WTC11 (cell line): ENCODE data around the gene LRTM1. TPM values are rescaled to one million over a fixed set of nuclear protein-coding genes. Genes with fewer than 3 reads are reported as not detected.

Experiments
- ATAC-seq: fragments of 200-7000 bp; cut with Tn5 transposase; 2 replicates; pipeline ENCODE4 v1.10.0; 2021; ENCODE audit warnings: mild to moderate bottlenecking, moderate library complexity
- CTCF ChIA-PET: fragments of 300-600 bp; sonication (Branson Sonifier 250); formaldehyde crosslinking; loops from one replicate; lab custom pipeline; 2021; ENCODE audit warnings: antibody characterized with exemption; lab: Charles Lee
- POLR2A ChIA-PET: fragments of 350-600 bp; sonication (Branson Sonifier 250); formaldehyde crosslinking; loops from one replicate; lab custom pipeline; 2021; ENCODE audit warnings: antibody characterized with exemption; lab: Charles Lee
- DNase-seq: peaks from one replicate; pipeline ENCODE4 v3.0.0; 2021; ENCODE audit warnings: low spot score
- H3K27ac Mint-ChIP-seq: 2 replicates; pipeline ENCODE4 v1.8.0; 2021; ENCODE audit warnings: mixed read lengths
- H3K27me3 Mint-ChIP-seq: 2 replicates; pipeline ENCODE4 v1.8.0; 2021; ENCODE audit warnings: low read depth, mild to moderate bottlenecking, moderate library complexity, mixed read lengths
- H3K36me3 Mint-ChIP-seq: 2 replicates; pipeline ENCODE4 v1.8.0; 2021; ENCODE audit warnings: mixed read lengths
- H3K4me1 Mint-ChIP-seq: 2 replicates; pipeline ENCODE4 v1.8.0; 2022; ENCODE audit warnings: mixed read lengths
- H3K4me3 Mint-ChIP-seq: 2 replicates; pipeline ENCODE4 v1.8.0; 2021; ENCODE audit warnings: mild to moderate bottlenecking, moderate library complexity, mixed read lengths
- H3K9me3 Mint-ChIP-seq: 2 replicates; pipeline ENCODE4 v1.8.0; 2021; ENCODE audit warnings: mixed read lengths
- ATF6 ChIP-seq: sonication (generic); formaldehyde crosslinking; IDR thresholded peaks from 2 replicates; pipeline ENCODE4 v1.8.1; 2023; ENCODE audit warnings: mild to moderate bottlenecking, missing genetic modification reagents
- CREB1 ChIP-seq: sonication (generic); formaldehyde crosslinking; IDR thresholded peaks from 2 replicates; pipeline ENCODE4 v1.8.0; 2023; ENCODE audit warnings: mild to moderate bottlenecking, missing genetic modification reagents
- CREM ChIP-seq: sonication (generic); formaldehyde crosslinking; IDR thresholded peaks from 2 replicates; pipeline ENCODE4 v1.8.1; 2022; ENCODE audit warnings: mild to moderate bottlenecking, missing genetic modification reagents, moderate library complexity
- CTCF ChIP-seq: fragments of 200-600 bp; IDR thresholded peaks from 2 replicates; pipeline ENCODE4 v1.8.0; 2022; ENCODE audit warnings: antibody characterized with exemption
- EMX1 ChIP-seq: fragments of 250-450 bp; sonication (Bioruptor Pico); IDR thresholded peaks from 2 replicates; pipeline ENCODE4 v1.8.0; 2021; ENCODE audit warnings: mild to moderate bottlenecking
- GABPB1 ChIP-seq: sonication (generic); formaldehyde crosslinking; IDR thresholded peaks from 2 replicates; pipeline ENCODE4 v1.8.1; 2023; ENCODE audit warnings: mild to moderate bottlenecking, missing genetic modification reagents
- HMGA2 ChIP-seq: fragments of 250-450 bp; sonication (Bioruptor Pico); IDR thresholded peaks from 2 replicates; pipeline ENCODE4 v1.4.0; 2021; ENCODE audit warnings: mild to moderate bottlenecking, moderate library complexity
- HMGXB4 ChIP-seq: sonication (generic); formaldehyde crosslinking; IDR thresholded peaks from 2 replicates; pipeline ENCODE4 v1.8.1; 2023; ENCODE audit warnings: mild to moderate bottlenecking, moderate library complexity, missing genetic modification reagents
- JAZF1 ChIP-seq: fragments of 250-450 bp; sonication (Bioruptor Pico); IDR thresholded peaks from 2 replicates; pipeline ENCODE4 v1.9.0; 2021; ENCODE audit warnings: moderate library complexity, mild to moderate bottlenecking, inconsistent platforms
- NFE2L1 ChIP-seq: sonication (generic); formaldehyde crosslinking; IDR thresholded peaks from 2 replicates; pipeline ENCODE4 v1.8.1; 2023; ENCODE audit warnings: missing genetic modification reagents
- NR1H2 ChIP-seq: sonication (generic); formaldehyde crosslinking; IDR thresholded peaks from 2 replicates; pipeline ENCODE4 v1.9.0; 2021; ENCODE audit warnings: mild to moderate bottlenecking, moderate library complexity, missing genetic modification reagents
- ZBTB43 ChIP-seq: sonication (generic); formaldehyde crosslinking; IDR thresholded peaks from 2 replicates; pipeline ENCODE4 v1.8.1; 2023; ENCODE audit warnings: mild to moderate bottlenecking, missing genetic modification reagents
- ZMAT4 ChIP-seq: fragments of 250-450 bp; sonication (Bioruptor Pico); IDR thresholded peaks from 2 replicates; pipeline ENCODE4 v1.9.0; 2021; ENCODE audit warnings: mild to moderate bottlenecking
- ZNF219 ChIP-seq: sonication (generic); formaldehyde crosslinking; IDR thresholded peaks from 2 replicates; pipeline ENCODE4 v1.8.0; 2023; ENCODE audit warnings: missing genetic modification reagents, mild to moderate bottlenecking, borderline replicate concordance
- ZNF263 ChIP-seq: sonication (generic); formaldehyde crosslinking; IDR thresholded peaks from 2 replicates; pipeline ENCODE4 v1.8.1; 2022; ENCODE audit warnings: low read depth, mild to moderate bottlenecking, moderate library complexity, missing genetic modification reagents
- ZNF317 ChIP-seq: sonication (generic); formaldehyde crosslinking; IDR thresholded peaks from 2 replicates; pipeline ENCODE4 v1.8.1; 2023; ENCODE audit warnings: low read depth, mild to moderate bottlenecking, moderate library complexity, missing genetic modification reagents, borderline replicate concordance
- ZNF532 ChIP-seq: fragments of 250-450 bp; sonication (Bioruptor Pico); IDR thresholded peaks from 2 replicates; pipeline ENCODE4 v1.9.0; 2021; ENCODE audit warnings: mild to moderate bottlenecking, borderline replicate concordance
- ZNF671 ChIP-seq: fragments of 250-450 bp; sonication (Bioruptor Pico); IDR thresholded peaks from 2 replicates; pipeline ENCODE4 v1.8.0; 2021; ENCODE audit warnings: mild to moderate bottlenecking
- total RNA-seq: library from RNA; stranded (reverse); gene quantifications from 3 replicates; pipeline ENCODE4 v1.2.3, GENCODE V29; 2021

Gene LRTM1
- total RNA-seq, 1 experiment from 2014 or later: not detected

- TF ChIP-seq ZBTB43 (CRISPR knock-in tag) (no peak), EMX1 (CRISPR knock-in tag) (no peak), ZMAT4 (CRISPR knock-in tag) (no peak), HMGXB4 (CRISPR knock-in tag) (no peak), ZNF263 (no peak)
Measured at GRCh38 chr3:54905920-54906319, 21.9 kb downstream of the LRTM1 start (continued).

GRCh38 chr3:54905261-54905888, 22.5 kb downstream of the LRTM1 start:
- CTCF ChIA-PET: no interaction called here
- TF ChIP-seq ZNF532 (CRISPR knock-in tag): no peak
- TF ChIP-seq HMGA2 (CRISPR knock-in tag): no peak
- no peak for TF ChIP-seq GABPB1 (CRISPR knock-in tag)
- TF ChIP-seq NFE2L1 (CRISPR knock-in tag): no peak
- no peak for TF ChIP-seq JAZF1 (CRISPR knock-in tag)
- TF ChIP-seq CTCF: no peak
- no peak for TF ChIP-seq CREM (CRISPR knock-in tag)
- no peak for TF ChIP-seq ATF6
- no peak for TF ChIP-seq ZNF671
- no peak for TF ChIP-seq NR1H2 (CRISPR knock-in tag)
- TF ChIP-seq ZNF317 (CRISPR knock-in tag): no peak
- no peak for TF ChIP-seq CREB1 (CRISPR knock-in tag)
- TF ChIP-seq ZNF219 (CRISPR knock-in tag): no peak
- no peaks in the 10 kb centered on the region for H3K4me1 Mint-ChIP-seq
- H3K27me3 Mint-ChIP-seq: no peaks in the 10 kb centered on the region
- H3K27ac Mint-ChIP-seq: no peak overlapping the region
- no peak for ATAC-seq
- POLR2A ChIA-PET: interaction anchor here (0.7 kb wide), 1 partner anchor 470 kb away, joined by 3 read pairs; no protein-coding TSS in a partner anchor
- no peak overlapping the region for H3K4me3 Mint-ChIP-seq
- DNase-seq: no peak
- H3K9me3 Mint-ChIP-seq: peaks cover 3% of the 10 kb centered on the region; the same call in 1 of the 2 replicates
- H3K36me3 Mint-ChIP-seq: peaks cover 13% of the 10 kb centered on the region
